GM19023 (cell line): ENCODE measurements around the gene COG3.

Experiments
- ATAC-seq: cut with Tn5 transposase; IDR thresholded peaks from one replicate; pipeline ENCODE4 v1.9.1; 2021; ENCODE audit warnings: mild to moderate bottlenecking, moderate library complexity; ENCODE audit not compliant: unreplicated experiment

Gene COG3

GRCh38 chr13:45541806-45542205, 77.1 kb downstream of the COG3 start:
- no peak for ATAC-seq

DNA sequence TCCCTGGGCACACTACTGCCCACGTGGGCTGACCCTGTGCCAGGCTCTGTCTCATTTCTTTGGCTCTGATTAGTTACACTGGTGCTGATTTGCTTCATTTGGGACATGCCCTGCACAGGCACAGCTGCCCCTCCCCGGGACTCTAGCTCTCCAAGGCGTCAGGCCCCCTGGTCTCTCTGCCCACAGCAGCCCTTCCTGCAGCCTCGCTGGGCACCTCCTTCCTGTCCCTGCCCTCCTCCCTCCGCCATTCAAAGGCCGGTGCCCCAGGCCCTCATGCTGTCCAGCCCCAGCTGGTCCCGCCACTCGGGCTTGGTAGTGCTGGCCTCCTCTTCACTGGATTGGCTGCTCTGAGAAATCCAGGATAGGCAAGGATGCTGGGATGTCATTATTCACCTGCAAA, 77.7 kb downstream of the COG3 start:
- ATAC-seq = no peak

DNA sequence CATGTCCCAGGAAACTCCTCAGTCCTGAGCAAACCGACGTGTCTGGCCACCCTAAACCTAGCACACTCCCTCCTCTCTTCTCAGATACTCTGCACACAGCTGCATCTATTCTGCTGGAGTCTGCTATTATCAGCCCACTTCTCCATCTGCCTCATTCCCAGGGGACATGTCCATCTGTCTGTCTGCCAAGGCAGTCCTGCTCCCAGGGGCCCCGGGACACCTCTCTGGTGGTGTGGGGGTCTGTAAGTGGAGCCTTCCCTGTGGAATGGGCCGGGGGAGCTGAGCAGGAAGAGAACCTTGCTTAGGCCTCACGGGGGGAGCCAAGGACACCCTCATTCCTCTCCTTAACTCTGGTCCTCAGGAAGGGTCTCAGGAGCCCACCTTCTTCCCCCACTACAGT, 78.1 kb downstream of the COG3 start:
- ATAC-seq = no peak

GRCh38 chr13:45544520-45544919, 79.8 kb downstream of the COG3 start:
- ATAC-seq = no peak

DNA sequence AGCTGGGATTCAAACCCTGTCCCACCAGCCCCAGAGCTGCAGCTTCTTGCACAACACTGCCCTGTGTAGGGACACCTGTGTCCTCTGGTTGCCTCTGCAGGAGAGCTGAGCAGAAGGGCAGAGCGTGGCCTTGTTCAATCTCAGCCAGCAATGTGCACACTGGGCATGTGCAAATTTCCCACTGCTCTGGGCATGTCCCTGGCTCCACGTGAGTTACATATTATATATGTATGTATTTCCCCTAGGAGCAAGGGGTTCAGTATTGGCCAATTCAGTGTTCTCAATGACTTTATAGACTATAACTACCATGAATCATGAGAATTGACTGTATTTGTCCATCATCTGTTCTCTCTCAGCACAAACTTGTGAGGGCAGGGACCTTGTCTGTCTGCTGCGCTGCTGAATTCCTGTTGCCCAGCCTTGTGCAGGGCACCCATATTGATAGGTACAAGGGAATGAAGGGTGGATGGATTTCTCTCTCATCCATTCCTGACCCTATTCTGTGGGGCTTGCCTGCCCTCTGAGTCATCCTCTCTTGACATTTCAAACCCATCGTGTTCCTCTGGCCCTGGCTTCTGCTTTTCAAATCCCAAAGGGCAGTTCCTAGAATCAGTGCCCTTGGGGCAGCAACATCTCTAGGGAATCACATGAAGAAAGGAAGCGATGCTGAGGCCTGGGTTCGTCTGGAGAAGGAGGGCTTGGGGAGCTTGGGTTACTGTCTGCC, 81.1 kb downstream of the COG3 start:
- ATAC-seq = no peak

DNA sequence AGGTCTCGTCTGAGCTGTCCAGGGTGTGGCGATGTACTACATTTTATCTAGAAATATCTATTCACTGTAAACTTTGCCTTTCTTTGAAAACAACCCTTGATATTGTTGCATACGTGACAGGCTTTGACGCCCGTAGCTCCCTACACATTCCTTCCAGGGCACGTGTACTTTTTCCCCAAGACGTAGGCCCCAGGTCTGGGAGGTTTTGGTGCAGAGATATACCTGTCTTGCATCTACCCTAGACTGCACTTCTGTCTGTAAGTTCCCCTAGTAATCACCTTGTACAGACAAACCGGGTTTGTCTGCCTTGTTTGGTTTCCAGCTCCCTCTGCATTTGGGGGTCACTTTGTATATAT, 81.6 kb downstream of the COG3 start:
- ATAC-seq = no peak

DNA sequence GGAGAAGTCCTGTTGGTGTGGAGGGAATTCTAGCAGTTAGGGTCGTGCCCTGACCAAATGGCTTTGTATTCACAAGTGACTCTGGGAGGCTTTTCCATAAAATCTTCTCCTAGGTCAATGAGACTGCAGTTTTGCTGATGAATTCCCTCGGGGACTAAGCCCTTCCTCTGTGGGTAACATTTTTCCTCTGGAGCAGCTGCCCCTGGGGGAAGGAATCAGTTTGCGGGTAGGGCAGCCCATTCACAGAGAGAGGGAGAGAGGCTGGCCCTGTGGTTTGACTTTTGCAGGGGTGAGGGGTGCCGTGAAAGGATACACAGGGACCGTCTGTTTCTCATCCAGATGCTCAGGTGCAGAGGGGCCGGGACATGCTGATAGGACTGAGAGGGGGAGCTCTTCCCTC, 83.5 kb downstream of the COG3 start:
- ATAC-seq = no peak

GRCh38 chr13:45554604-45555109, 89.9 kb downstream of the COG3 start:
- no peak for ATAC-seq

DNA sequence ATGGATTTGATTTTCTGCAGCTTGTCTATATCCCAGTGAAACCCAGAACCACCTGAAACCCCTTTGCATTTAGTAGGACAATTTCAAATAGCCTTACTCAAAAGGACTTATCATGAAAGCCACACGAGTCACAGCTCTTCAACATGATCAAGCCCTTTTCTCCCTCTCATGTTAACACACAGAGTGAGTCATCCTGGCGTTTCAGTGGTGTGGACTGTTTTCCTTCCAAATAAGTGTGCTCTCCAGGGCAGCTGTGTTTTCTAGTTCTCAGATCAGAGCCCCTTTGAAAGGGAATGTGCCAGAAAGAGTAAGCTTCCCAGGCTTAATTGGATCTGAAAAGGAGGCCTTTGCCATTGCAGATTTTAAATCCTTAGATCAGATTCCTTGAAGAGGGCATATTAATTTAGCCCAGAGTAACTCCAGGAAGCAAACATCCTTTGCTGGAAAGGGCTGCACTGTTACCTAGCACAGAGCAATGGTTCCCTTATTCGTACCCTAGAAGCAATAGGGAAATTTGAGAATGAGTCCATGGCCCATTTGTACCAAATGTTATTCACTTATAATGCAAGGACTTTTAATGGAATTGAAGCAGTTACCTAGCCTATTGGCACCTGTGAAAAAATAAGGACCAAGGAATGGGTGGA, 99.5 kb downstream of the COG3 start:
- ATAC-seq = no peak

- ATAC-seq = no peak
Measured at GRCh38 chr13:45565331-45565730, 100.6 kb downstream of the COG3 start.

DNA sequence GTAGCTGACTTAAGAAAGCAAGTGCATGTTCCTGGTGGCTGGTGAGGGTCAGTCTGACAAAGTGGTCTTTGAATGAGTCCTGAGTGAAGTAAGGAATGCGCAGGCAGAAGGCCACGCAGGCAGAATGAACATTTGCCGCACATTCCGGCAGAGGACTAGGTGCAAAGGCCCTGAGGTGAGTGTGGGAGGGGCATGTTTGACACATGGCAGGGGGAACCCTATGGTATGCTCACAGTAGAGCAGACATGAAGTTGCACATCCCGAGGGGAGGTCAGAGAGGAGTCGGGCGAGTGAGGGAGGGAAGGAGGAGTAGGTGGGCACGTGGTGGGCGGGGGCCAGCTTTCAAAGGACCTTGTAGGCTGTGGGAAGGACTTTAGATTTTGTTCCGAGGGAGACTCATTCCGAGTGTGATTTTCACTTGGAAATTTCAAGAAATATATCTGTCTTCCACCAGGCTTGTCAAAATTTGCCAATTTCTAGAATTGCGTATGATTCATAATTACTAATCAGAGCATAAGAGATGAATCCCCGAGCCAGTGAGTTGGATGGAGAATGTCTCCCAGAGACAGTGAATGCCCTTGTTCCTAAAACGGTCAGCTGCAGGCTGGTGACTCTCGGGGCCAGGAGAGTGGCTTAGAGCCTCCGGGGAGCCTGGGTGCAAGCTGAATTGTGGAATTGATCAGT, 110.5 kb downstream of the COG3 start:
- no peak for ATAC-seq

- ATAC-seq = no peak
Measured at GRCh38 chr13:45575830-45576180, 111.1 kb downstream of the COG3 start.

DNA sequence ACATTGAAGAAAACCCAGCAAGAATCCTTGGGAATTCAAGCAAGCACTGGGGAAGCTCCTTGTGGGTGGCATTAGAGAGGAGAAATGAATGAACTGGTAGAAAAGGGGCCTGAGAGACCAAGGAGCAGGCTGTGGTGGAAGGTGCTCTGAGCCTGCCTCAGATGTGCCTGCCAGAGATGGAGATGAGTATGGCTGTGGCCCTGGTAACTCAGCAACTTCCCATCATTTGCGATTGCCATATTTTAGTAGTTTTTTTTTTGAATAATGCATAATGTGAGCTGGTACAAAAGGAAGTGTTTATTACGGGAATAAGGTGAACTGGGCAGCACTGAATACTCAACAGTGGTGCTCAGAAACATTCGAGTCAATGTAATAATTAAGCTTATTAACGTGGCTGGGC, 111.7 kb downstream of the COG3 start:
- no peak for ATAC-seq

DNA sequence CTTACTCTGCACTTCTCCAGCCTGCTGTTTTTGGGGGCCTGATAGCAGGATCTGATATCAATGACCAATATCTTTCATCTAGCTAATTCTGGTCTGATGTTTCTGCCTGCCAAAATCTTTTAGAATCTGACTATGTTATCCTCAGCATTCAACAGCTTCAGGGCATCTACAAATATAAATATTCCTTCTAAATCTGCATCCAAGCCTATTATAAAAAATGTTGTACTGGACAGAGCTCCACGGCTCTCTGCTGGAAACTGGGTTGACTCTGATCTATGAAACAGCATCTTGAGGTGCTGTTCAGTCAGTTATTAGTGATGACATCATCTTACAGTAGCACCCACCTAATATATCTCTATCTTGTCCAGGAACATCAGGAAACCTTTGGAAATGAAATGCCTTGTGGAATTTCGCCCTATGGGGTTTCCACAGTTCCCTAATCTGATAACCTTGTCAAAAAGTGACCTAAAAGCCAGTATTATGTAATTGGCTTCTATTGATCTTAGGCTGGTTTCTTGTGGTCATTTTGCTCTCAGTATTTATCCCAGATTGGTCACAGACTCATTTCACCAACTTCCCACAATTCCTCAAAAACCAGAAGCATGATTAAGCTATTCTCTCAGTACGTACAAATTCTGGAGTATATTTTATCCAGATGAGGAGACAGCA, 117.8 kb downstream of the COG3 start:
- no peak for ATAC-seq

DNA sequence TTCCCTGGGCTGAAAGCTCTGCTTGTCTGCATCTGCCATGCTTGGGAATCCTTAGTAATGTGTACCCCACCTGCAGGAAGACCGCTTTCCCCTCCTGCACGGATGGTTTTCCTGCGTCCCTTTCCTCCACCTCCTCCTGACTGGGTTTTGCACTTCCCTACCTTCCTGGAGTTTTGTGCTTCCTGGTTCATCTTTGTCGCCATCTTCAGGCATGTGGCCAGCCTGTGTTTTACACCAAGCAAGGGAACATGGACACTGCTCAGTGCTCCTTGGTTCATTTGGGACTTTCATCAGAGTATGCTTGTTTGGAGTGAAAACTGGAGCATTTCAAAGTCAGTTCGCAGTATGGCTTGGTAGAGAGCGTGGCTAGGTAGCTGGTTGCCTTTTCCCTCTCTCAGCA, 120.1 kb downstream of the COG3 start:
- no peak for ATAC-seq
